HG03280 (cell line): ENCODE data around the gene SLC22A12.

Experiments
- ATAC-seq: cut with Tn5 transposase; IDR thresholded peaks from one replicate; pipeline ENCODE4 v1.9.1; 2021; ENCODE audit warnings: mild to moderate bottlenecking, moderate library complexity; ENCODE audit not compliant: unreplicated experiment

SLC22A12 gene

GRCh38 chr11:64642871-64643255 lies 51.8 kb downstream of the SLC22A12 start:
- no peak for ATAC-seq

GRCh38 chr11:64643256-64643881 lies 52.3 kb downstream of the SLC22A12 start:
- no peak for ATAC-seq

- no peak for ATAC-seq
Measured at GRCh38 chr11:64643920-64644646, 53.1 kb downstream of the SLC22A12 start.

- no peak for ATAC-seq
Measured at GRCh38 chr11:64644647-64645275, 53.7 kb downstream of the SLC22A12 start.

- no peak for ATAC-seq
Measured at GRCh38 chr11:64647019-64647779, 56.2 kb downstream of the SLC22A12 start.

- no peak for ATAC-seq
Measured at GRCh38 chr11:64648551-64648950, 57.5 kb downstream of the SLC22A12 start.

- no peak for ATAC-seq
Measured at GRCh38 chr11:64649291-64649697, 58.3 kb downstream of the SLC22A12 start.

GRCh38 chr11:64650923-64651523 lies 60.0 kb downstream of the SLC22A12 start:
- ATAC-seq = no peak
